Chondrocyte (in vitro differentiated cells): ENCODE data around the gene S1PR4. TPM values are rescaled to one million over a fixed set of nuclear protein-coding genes. Genes with fewer than 3 reads are reported as not detected.

ENCODE experiments used
- DNase-seq: peaks from one replicate; pipeline ENCODE4 v3.0.0; 2021; ENCODE audit warnings: mixed read lengths, low spot score
- H3K27ac Mint-ChIP-seq: one replicate; pipeline ENCODE4 v1.8.0; 2021; ENCODE audit warnings: mild to moderate bottlenecking, moderate library complexity, mixed read lengths; ENCODE audit not compliant: unreplicated experiment
- H3K27me3 Mint-ChIP-seq: 2 replicates; pipeline ENCODE4 v1.8.0; 2021; ENCODE audit warnings: low read depth, mixed read lengths
- H3K36me3 Mint-ChIP-seq: 2 replicates; pipeline ENCODE4 v1.8.0; 2021; ENCODE audit warnings: low read depth, mixed read lengths
- H3K4me1 Mint-ChIP-seq: 2 replicates; pipeline ENCODE4 v1.8.0; 2021; ENCODE audit warnings: low read depth, mild to moderate bottlenecking, mixed read lengths
- H3K4me3 Mint-ChIP-seq: one replicate; pipeline ENCODE4 v1.8.0; 2021; ENCODE audit warnings: mild to moderate bottlenecking, moderate library complexity, mixed read lengths; ENCODE audit not compliant: unreplicated experiment
- H3K9me3 Mint-ChIP-seq: 2 replicates; pipeline ENCODE4 v1.8.0; 2021; ENCODE audit warnings: low read depth, mixed read lengths
- CTCF ChIP-seq: fragments of 200-600 bp; sonication (generic); IDR thresholded peaks from 2 replicates; pipeline ENCODE4 v1.5.0; 2021; ENCODE audit warnings: antibody characterized with exemption, mild to moderate bottlenecking, moderate library complexity
- total RNA-seq: library from RNA; stranded (reverse); gene quantifications from 3 replicates; pipeline ENCODE4 v1.2.1, GENCODE V29; 2021

S1PR4 gene
- total RNA-seq, 1 donor from 2014 or later, result not detected

GRCh38 chr19:3185461-3186159, 7.0 kb downstream of the S1PR4 start, which contains the start of gene NCLN:
NCLN (plus strand) TSS chr19:3185930; CDS start chr19:3186031, 101 bp downstream.
- Mint-ChIP-seq H3K4me1 (peaks cover 21% of the 10 kb centered on the region), H3K4me3 (peak within 1 kb of the TSS; percentile 93), H3K9me3 (no peaks in the 10 kb centered on the region), H3K27ac (peak within 1 kb of the TSS; percentile 88), H3K27me3 (no peaks in the 10 kb centered on the region), H3K36me3 (no peaks in the 10 kb centered on the region)
- peak; percentile 98 for DNase-seq
- TF ChIP-seq CTCF, result peak; percentile 6

GRCh38 chr19:3186160-3186688, 7.7 kb downstream of the S1PR4 start:
- H3K36me3 Mint-ChIP-seq, result no peaks in the 10 kb centered on the region
- no peak for TF ChIP-seq CTCF
- peak overlapping the region; percentile 65 for H3K27ac Mint-ChIP-seq
- H3K9me3 Mint-ChIP-seq, result no peaks in the 10 kb centered on the region
- peak; percentile 81 for DNase-seq
- H3K4me1 Mint-ChIP-seq, result peaks cover 21% of the 10 kb centered on the region
- no peaks in the 10 kb centered on the region for H3K27me3 Mint-ChIP-seq
- peak overlapping the region; percentile 93 for H3K4me3 Mint-ChIP-seq

GRCh38 chr19:3186891-3187661, 8.5 kb downstream of the S1PR4 start:
- peak overlapping the region; percentile 65 for H3K27ac Mint-ChIP-seq
- H3K9me3 Mint-ChIP-seq, result no peaks in the 10 kb centered on the region
- no peaks in the 10 kb centered on the region for H3K36me3 Mint-ChIP-seq
- H3K27me3 Mint-ChIP-seq, result no peaks in the 10 kb centered on the region
- TF ChIP-seq CTCF, result no peak
- DNase-seq, result peak; percentile 53
- peaks cover 21% of the 10 kb centered on the region for H3K4me1 Mint-ChIP-seq
- peak overlapping the region; percentile 93 for H3K4me3 Mint-ChIP-seq

GRCh38 chr19:3187662-3188511, 9.3 kb downstream of the S1PR4 start:
- no peaks in the 10 kb centered on the region for H3K27me3 Mint-ChIP-seq
- no peak overlapping the region for H3K27ac Mint-ChIP-seq
- peaks cover 21% of the 10 kb centered on the region for H3K4me1 Mint-ChIP-seq
- DNase-seq, result peak; percentile 82
- H3K36me3 Mint-ChIP-seq, result no peaks in the 10 kb centered on the region
- no peaks in the 10 kb centered on the region for H3K9me3 Mint-ChIP-seq
- H3K4me3 Mint-ChIP-seq, result peak overlapping the region; percentile 93
- TF ChIP-seq CTCF, result no peak
